H1 (cell line): ENCODE data around the gene PRRT2. TPM values are rescaled to one million over a fixed set of nuclear protein-coding genes. Genes with fewer than 3 reads are reported as not detected.

Experiments
- CTCF ChIA-PET: fragments of 300-600 bp; sonication (Branson Sonifier 250); formaldehyde crosslinking; loops from one replicate; lab custom pipeline; 2021; ENCODE audit not compliant: partially characterized antibody; lab: Charles Lee
- POLR2A ChIA-PET: fragments of 300-600 bp; sonication (Branson Sonifier 250); formaldehyde crosslinking; loops from one replicate; lab custom pipeline; 2021; ENCODE audit warnings: inconsistent platforms; ENCODE audit not compliant: partially characterized antibody; lab: Charles Lee
- DNase-seq, 2 experiments: peaks; one replicate each; pipeline versions ENCODE4 v3.0.0 to v3.0.0-alpha.2; 2010 to 2022; ENCODE audit warnings: low spot score in 2 of 2, low read depth in 1 of 2, mixed read lengths in 1 of 2
- FAIRE-seq: peaks from 2 replicates; lab custom pipeline; 2011; peaks lifted over from hg19 to GRCh38; lab: Jason Lieb, UNC
- H2AFZ ChIP-seq: 2 replicates; pipeline ENCODE4 v1.8.1; 2012; ENCODE audit warnings: low read length, inconsistent platforms
- H2AK5ac ChIP-seq: 2 replicates; pipeline ENCODE4 v1.6.1; 2013; ENCODE audit warnings: low read depth, low read length
- H2BK120ac ChIP-seq: replicated peaks from 2 replicates; pipeline ENCODE3; 2013; ENCODE audit warnings: low read depth, low read length, inconsistent platforms
- H2BK12ac ChIP-seq: 2 replicates; pipeline ENCODE4 v1.6.1; 2013; ENCODE audit warnings: low read depth, low read length
- H2BK15ac ChIP-seq: 2 replicates; pipeline ENCODE4 v1.6.1; 2013; ENCODE audit warnings: low read length
- H2BK20ac ChIP-seq: 2 replicates; pipeline ENCODE4 v1.6.1; 2013; ENCODE audit warnings: low read length
- H2BK5ac ChIP-seq: 2 replicates; pipeline ENCODE4 v1.6.1; 2013; ENCODE audit warnings: low read depth, low read length
- H3K14ac ChIP-seq: 2 replicates; pipeline ENCODE4 v1.6.1; 2013; ENCODE audit warnings: inconsistent platforms; ENCODE audit not compliant: insufficient read length
- H3K18ac ChIP-seq: 2 replicates; pipeline ENCODE4 v1.6.1; 2013; ENCODE audit warnings: low read length; ENCODE audit errors: extremely low read depth
- H3K23ac ChIP-seq: 2 replicates; pipeline ENCODE4 v1.6.1; 2013; ENCODE audit warnings: inconsistent platforms; ENCODE audit not compliant: insufficient read length
- H3K23me2 ChIP-seq: 2 replicates; pipeline ENCODE4 v1.6.1; 2013; ENCODE audit warnings: low read depth, low read length
- H3K27ac ChIP-seq: 2 replicates; pipeline ENCODE4 v1.6.1; 2011; ENCODE audit warnings: low read depth, low read length, inconsistent platforms
- H3K27me3 ChIP-seq, 4 experiments: replicated peaks in 1 of 4; 1 replicate in 1 of 4; 2 replicates in 3 of 4; pipeline versions ENCODE4 v1.6.1 to v1.8.1; 2011 to 2013; ENCODE audit warnings: low read length in 3 of 4, mild to moderate bottlenecking in 3 of 4, inconsistent platforms in 2 of 4, mixed read lengths in 2 of 4, moderate library complexity in 1 of 4; ENCODE audit not compliant: control insufficient read depth in 3 of 4, insufficient read depth in 3 of 4; ENCODE audit errors: extremely low read depth in 1 of 4
- H3K36me3 ChIP-seq, 4 experiments: 2 replicates each; pipeline versions ENCODE4 v1.6.1 to v1.8.1; 2011 to 2013; ENCODE audit warnings: mild to moderate bottlenecking in 4 of 4, low read length in 3 of 4, moderate library complexity in 2 of 4, control low read depth in 1 of 4, inconsistent platforms in 1 of 4; ENCODE audit not compliant: insufficient read depth in 4 of 4, control insufficient read depth in 2 of 4
- H3K4ac ChIP-seq: replicated peaks from 2 replicates; pipeline ENCODE3; 2013; ENCODE audit warnings: low read length, low read depth, mixed read lengths, inconsistent platforms; ENCODE audit not compliant: insufficient read length
- H3K4me1 ChIP-seq, 4 experiments: replicated peaks in 1 of 4; 1 replicate in 1 of 4; 2 replicates in 3 of 4; pipeline versions ENCODE4 v1.6.1 to v1.8.1; 2011 to 2013; ENCODE audit warnings: low read length in 3 of 4, inconsistent platforms in 2 of 4, mixed read lengths in 1 of 4; ENCODE audit not compliant: insufficient read depth in 4 of 4, control insufficient read depth in 3 of 4
- H3K4me2 ChIP-seq, 2 experiments: 2 replicates each; pipeline versions ENCODE4 v1.6.1 to v1.8.1; 2011 to 2013; ENCODE audit warnings: low read depth in 2 of 2, low read length in 2 of 2, control low read depth in 1 of 2, inconsistent platforms in 1 of 2, mild to moderate bottlenecking in 1 of 2; ENCODE audit not compliant: insufficient read depth in 1 of 2
- H3K4me3 ChIP-seq, 4 experiments: fragments of 200-600, 300-600 bp in 1 of 4; sonication (generic), shearing (Covaris generic), sonication (Bioruptor Twin) in 1 of 4; 2 replicates each; pipeline versions ENCODE4 v1.5.1 to v1.8.1; 2011 to 2016; ENCODE audit warnings: low read length in 4 of 4, low read depth in 3 of 4, control low read depth in 2 of 4, inconsistent platforms in 2 of 4, mild to moderate bottlenecking in 2 of 4, mixed read lengths in 1 of 4, moderate library complexity in 1 of 4; ENCODE audit not compliant: insufficient read depth in 2 of 4; ENCODE audit errors: extremely low read depth in 1 of 4
- H3K56ac ChIP-seq: replicated peaks from 2 replicates; pipeline ENCODE3; 2013; ENCODE audit warnings: low read depth, mild to moderate bottlenecking, mixed read lengths, low read length, inconsistent platforms; ENCODE audit not compliant: insufficient read length
- H3K79me1 ChIP-seq: 2 replicates; pipeline ENCODE4 v1.6.1; 2013; ENCODE audit warnings: low read depth, low read length, control low read depth
- H3K79me2 ChIP-seq, 2 experiments: 2 replicates each; pipeline versions ENCODE4 v1.6.1 to v1.8.1; 2012 to 2013; ENCODE audit warnings: low read length in 2 of 2, mild to moderate bottlenecking in 2 of 2, inconsistent platforms in 1 of 2; ENCODE audit not compliant: insufficient read depth in 2 of 2, control insufficient read depth in 1 of 2
- H3K9ac ChIP-seq, 4 experiments: replicated peaks in 1 of 4; 1 replicate in 1 of 4; 2 replicates in 3 of 4; pipeline versions ENCODE4 v1.6.1 to v1.8.1; 2011 to 2013; ENCODE audit warnings: low read depth in 3 of 4, low read length in 3 of 4, control low read depth in 2 of 4, mild to moderate bottlenecking in 2 of 4, moderate library complexity in 2 of 4, inconsistent platforms in 1 of 4; ENCODE audit errors: extremely low read depth in 1 of 4
- H3K9me3 ChIP-seq, 2 experiments: 2 replicates each; pipeline versions ENCODE4 v1.6.1 to v1.8.1; 2012 to 2013; ENCODE audit warnings: mild to moderate bottlenecking in 2 of 2, moderate library complexity in 2 of 2, control low read depth in 1 of 2, inconsistent platforms in 1 of 2, low read depth in 1 of 2, low read length in 1 of 2, mixed read lengths in 1 of 2; ENCODE audit not compliant: insufficient read depth in 2 of 2
- H4K20me1 ChIP-seq, 2 experiments: replicated peaks in 1 of 2; 2 replicates each; pipeline versions ENCODE3 to v1.8.1; 2011 to 2013; ENCODE audit warnings: inconsistent platforms in 2 of 2, low read length in 2 of 2, mild to moderate bottlenecking in 1 of 2; ENCODE audit not compliant: insufficient read depth in 2 of 2, control insufficient read depth in 1 of 2
- H4K5ac ChIP-seq: 2 replicates; pipeline ENCODE4 v1.6.1; 2013; ENCODE audit warnings: low read length, low read depth, mixed read lengths, inconsistent platforms; ENCODE audit not compliant: insufficient read length
- H4K8ac ChIP-seq: 2 replicates; pipeline ENCODE4 v1.8.0; 2013; ENCODE audit warnings: mild to moderate bottlenecking, moderate library complexity, low read length, inconsistent platforms; ENCODE audit not compliant: insufficient read depth; ENCODE audit errors: extremely low read depth
- H4K91ac ChIP-seq: replicated peaks from 2 replicates; pipeline ENCODE3; 2013; ENCODE audit warnings: low read length, mixed read lengths, inconsistent platforms; ENCODE audit not compliant: insufficient read length
- ATF2 ChIP-seq: IDR thresholded peaks from 2 replicates; pipeline ENCODE4 v1.6.1; 2012; ENCODE audit warnings: low read length, inconsistent platforms
- WGBS, 2 experiments: shearing (Covaris generic) in 1 of 2; methylation state at CpG; one replicate each; pipeline versions ENCODE4 v1.1.6 to v1.1.7; 2013 to 2015; ENCODE audit warnings: low lambda C conversion rate in 2 of 2, mixed read lengths in 2 of 2, inconsistent platforms in 1 of 2, low coverage in 1 of 2, missing lambda C conversion rate in 1 of 2; ENCODE audit not compliant: insufficient replicate concordance in 2 of 2, insufficient coverage in 1 of 2, insufficient read length in 1 of 2; ENCODE audit errors: extremely low coverage in 1 of 2, missing lambda C conversion rate in 1 of 2; 5-methylcytosine and 5-hydroxymethylcytosine counted together
- polyA plus RNA-seq, 7 experiments: library from polyadenylated mRNA; depleted of rRNA in 3 of 7; stranded (reverse) in 5 of 7; unstranded in 2 of 7; fragments of >200 nt in 5 of 7; fragments of 200-250 nt in 2 of 7; gene quantifications; 1 replicate in 5 of 7; 2 replicates in 1 of 7; 4 replicates in 1 of 7; pipeline versions ENCODE4 v1.2.1 to v1.2.3, GENCODE V29; 2011 to 2013; ENCODE audit warnings: missing spikeins in 2 of 7, mixed read lengths in 2 of 7
- total RNA-seq: library from RNA; stranded (reverse); fragmentation: NEBNext Ultra II Directional; extraction: Animal tissue kit (Norgen Biotek cat#: 25700); gene quantifications from 2 replicates; pipeline ENCODE4 v1.2.1, GENCODE V29; 2021

PRRT2 gene
- total and polyA plus RNA-seq, 2 of the 8 experiments (the other 6 are each of a cell fraction or from before 2014, with no cell fraction given), result 12.8 to 32.6 TPM

- H3K79me2 ChIP-seq, result peaks cover 28 to 58% of the 10 kb centered on the region in 2 experiments
- CTCF ChIA-PET, result interaction anchor here (0.6 to 1.5 kb wide), 6 partner anchors 9 to 238 kb away, joined by 3 to 5 read pairs (median 3); partner anchors contain the start of gene PAGR1
Measured at GRCh38 chr16:29794231-29794710, 17.7 kb upstream of the PRRT2 start.

More at GRCh38 chr16:29794231-29794710, 17.7 kb upstream of the PRRT2 start:
- H3K56ac ChIP-seq, result no peak overlapping the region
- no peak overlapping the region for H2BK12ac ChIP-seq
- H4K20me1 ChIP-seq, result peaks cover 3 to 19% of the 10 kb centered on the region in 2 experiments
- H3K79me1 ChIP-seq, result peaks cover 12% of the 10 kb centered on the region; the same call in 1 of the 2 replicates
- no peaks in the 10 kb centered on the region for H3K27me3 ChIP-seq
- no peak overlapping the region for H3K4me2 ChIP-seq
- no peaks in the 10 kb centered on the region for H3K9me3 ChIP-seq
- peaks cover 14% of the 10 kb centered on the region for H3K23me2 ChIP-seq
- no peak overlapping the region for H4K5ac ChIP-seq
- TF ChIP-seq ATF2, result no peak
- TF ChIP-seq, all 59 proteins: peak for 0
- Histone ChIP-seq H2AFZ (no peak overlapping the region), H4K91ac (no peak overlapping the region), H3K4me1 (peaks cover 0 to 13% (median 5%) of the 10 kb centered on the region in 4 experiments; a peak in 6 of 7 replicates), H2BK20ac (no peak overlapping the region), H3K14ac (no peak overlapping the region), H3K18ac (no peak overlapping the region), H3K9ac (no peak overlapping the region), H2BK15ac (no peak overlapping the region), H4K8ac (no peak overlapping the region), H3K4me3 (no peak overlapping the region), H3K27ac (no peak overlapping the region), H2AK5ac (no peak overlapping the region), H3K36me3 (peaks cover 25 to 41% (median 31%) of the 10 kb centered on the region in 4 experiments), H2BK120ac (no peak overlapping the region), H2BK5ac (no peak overlapping the region), H3K4ac (no peak overlapping the region), H3K23ac (no peak overlapping the region)
- no peak for DNase-seq
- no peak for FAIRE-seq
- POLR2A ChIA-PET, result interaction anchor here (0.6 to 4.3 kb wide), 6 partner anchors 10 to 297 kb away, joined by 3 to 25 read pairs (median 4); partner anchors contain the start of genes MAZ and TBX6
- 96% methylated on average over 3 of the region's 3 CpGs; no CpG with 5 or more reads in 1 of the 2 experiments for WGBS, 2 experiments
